PC-3 (cell line): ENCODE data around the gene KCNK3. TPM values are rescaled to one million over a fixed set of nuclear protein-coding genes. Genes with fewer than 3 reads are reported as not detected.

Source experiments
- ATAC-seq: fragments of 200-7000 bp; cut with Tn5 transposase; 2 replicates; pipeline ENCODE4 v1.9.1; 2020; ENCODE audit warnings: mild to moderate bottlenecking, moderate library complexity
- BruUV-seq: library from RNA; stranded (reverse); fragments of 400-500 nt; replicated peaks from 2 replicates; lab custom pipeline; 2021; lab: Mats Ljungman, UMichigan
- CTCF ChIA-PET: fragments of 300-600 bp; sonication (Branson Sonifier 250); formaldehyde crosslinking; loops from one replicate; lab custom pipeline; 2022; ENCODE audit warnings: antibody characterized with exemption; lab: Charles Lee
- POLR2A ChIA-PET: fragments of 300-600 bp; sonication (Branson Sonifier 250); formaldehyde crosslinking; loops from one replicate; lab custom pipeline; 2022; ENCODE audit warnings: antibody characterized with exemption; ENCODE audit not compliant: unreplicated experiment; lab: Charles Lee
- DNase-seq: peaks from one replicate; pipeline ENCODE4 v3.0.0-alpha.2; 2015
- H2AFZ ChIP-seq: fragments of 300-600 bp; sonication (generic); 2 replicates; pipeline ENCODE4 v1.6.0; 2016; ENCODE audit warnings: antibody characterized with exemption, low read length
- H3F3A ChIP-seq: fragments of 300-600 bp; sonication (generic); one replicate; pipeline ENCODE4 v1.6.0; 2017; ENCODE audit warnings: antibody characterized with exemption, low read length, control low read depth, mild to moderate bottlenecking; ENCODE audit not compliant: unreplicated experiment
- H3K27ac ChIP-seq: fragments of 300-600 bp; sonication (generic); 2 replicates; pipeline ENCODE4 v1.5.1; 2016; ENCODE audit warnings: mild to moderate bottlenecking, low read length
- H3K27me3 ChIP-seq: fragments of 300-600 bp; sonication (generic); 2 replicates; pipeline ENCODE4 v1.6.1; 2016; ENCODE audit warnings: low read length, mixed read lengths
- H3K36me3 ChIP-seq: fragments of 300-600 bp; sonication (generic); 2 replicates; pipeline ENCODE4 v1.6.1; 2016; ENCODE audit warnings: low read depth, mixed run types, low read length, mixed read lengths
- H3K4me1 ChIP-seq: fragments of 300-600 bp; sonication (generic); 2 replicates; pipeline ENCODE4 v1.5.1; 2016; ENCODE audit warnings: low read length; ENCODE audit not compliant: insufficient read depth
- H3K4me2 ChIP-seq: fragments of 300-600 bp; sonication (generic); 2 replicates; pipeline ENCODE4 v1.6.0; 2016; ENCODE audit warnings: low read length
- H3K4me3 ChIP-seq: fragments of 300-600 bp; sonication (generic); 2 replicates; pipeline ENCODE4 v1.5.1; 2016; ENCODE audit warnings: mild to moderate bottlenecking, low read length, mixed read lengths
- H3K79me2 ChIP-seq: fragments of 300-600 bp; sonication (generic); 2 replicates; pipeline ENCODE4 v1.6.1; 2017; ENCODE audit warnings: low read length, mixed read lengths
- H3K9ac ChIP-seq: fragments of 300-600 bp; sonication (generic); 2 replicates; pipeline ENCODE4 v1.6.0; 2016; ENCODE audit warnings: mild to moderate bottlenecking, low read length
- H3K9me2 ChIP-seq: fragments of 300-600 bp; sonication (generic); replicated peaks from 2 replicates; pipeline ENCODE4 v1.6.1; 2016; ENCODE audit warnings: mixed run types, low read length, mixed read lengths
- H3K9me3 ChIP-seq: fragments of 300-600 bp; sonication (generic); 2 replicates; pipeline ENCODE4 v1.6.1; 2016; ENCODE audit warnings: low read length, mixed read lengths
- H4K20me1 ChIP-seq: fragments of 300-600 bp; sonication (generic); 2 replicates; pipeline ENCODE4 v1.6.1; 2016; ENCODE audit warnings: low read length, mixed read lengths
- EZH2 ChIP-seq: fragments of 300-600 bp; sonication (generic); IDR thresholded peaks from one replicate; pipeline ENCODE4 v1.6.1; 2017; ENCODE audit warnings: antibody characterized with exemption, mild to moderate bottlenecking, low read length; ENCODE audit not compliant: unreplicated experiment
- EZH2phosphoT487 ChIP-seq: fragments of 300-600 bp; sonication (generic); IDR thresholded peaks from 2 replicates; pipeline ENCODE4 v1.6.1; 2018; ENCODE audit warnings: mild to moderate bottlenecking, antibody characterized with exemption, low read length, borderline replicate concordance
- intact Hi-C: fragments of 100-400 bp; cut with micrococcal nuclease; formaldehyde crosslinking; loops from 2 replicates; pipeline ENCODE4 v1.9.0; 2023
- total RNA-seq: library from RNA; depleted of rRNA; stranded (reverse); fragments of >200 nt; gene quantifications from 2 replicates; pipeline ENCODE4 v1.2.3, GENCODE V29; 2014
- TF ChIP-seq, protein P1 (sequence below): fragments of 300-600 bp; sonication (generic); conservative IDR thresholded peaks from 2 replicates; pipeline ENCODE4 v1.5.1; 2017; ENCODE audit warnings: antibody characterized with exemption, low read depth, mild to moderate bottlenecking, low read length

The KCNK3 gene
- total RNA-seq, 1 experiment from 2014 or later = 0.04 TPM

DNA sequence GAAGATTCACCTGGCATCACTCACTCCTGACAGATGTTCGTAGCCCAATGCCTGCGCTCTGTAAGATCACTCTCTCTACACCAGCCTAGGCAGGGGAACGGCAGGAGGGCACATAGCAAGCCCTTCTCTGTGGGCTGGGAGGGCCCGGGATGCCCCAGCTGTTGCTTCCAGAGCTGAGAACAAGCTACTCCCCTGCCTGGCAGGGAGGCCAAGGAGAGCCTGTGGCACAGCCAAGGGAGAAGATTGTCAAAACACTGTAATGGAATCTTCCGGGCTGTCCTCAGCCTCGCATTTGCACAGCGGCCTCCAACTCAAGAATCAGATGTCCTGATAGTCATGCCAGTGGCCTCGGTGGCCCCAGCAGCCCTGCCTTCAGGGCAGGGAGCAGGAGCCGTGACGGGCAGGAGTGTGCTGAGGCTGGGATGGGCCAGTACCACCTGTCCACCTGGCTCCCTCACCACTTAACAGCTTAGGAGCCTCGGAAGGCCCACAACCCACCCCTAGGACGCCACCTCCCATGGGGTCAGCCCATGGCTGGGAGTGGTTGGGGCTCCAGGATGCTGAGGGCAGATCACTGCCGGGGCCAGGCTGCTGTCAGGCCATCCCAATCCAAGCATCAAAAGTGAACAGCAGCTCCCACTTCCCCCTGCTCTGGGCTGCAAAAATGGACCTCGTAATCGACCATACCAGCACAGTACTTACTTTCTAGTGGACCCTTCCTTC lies 49.7 kb downstream of the KCNK3 start:
- TF ChIP-seq EZH2phosphoT487 (no peak), EZH2 (no peak)
- TF ChIP-seq, protein P1, sequence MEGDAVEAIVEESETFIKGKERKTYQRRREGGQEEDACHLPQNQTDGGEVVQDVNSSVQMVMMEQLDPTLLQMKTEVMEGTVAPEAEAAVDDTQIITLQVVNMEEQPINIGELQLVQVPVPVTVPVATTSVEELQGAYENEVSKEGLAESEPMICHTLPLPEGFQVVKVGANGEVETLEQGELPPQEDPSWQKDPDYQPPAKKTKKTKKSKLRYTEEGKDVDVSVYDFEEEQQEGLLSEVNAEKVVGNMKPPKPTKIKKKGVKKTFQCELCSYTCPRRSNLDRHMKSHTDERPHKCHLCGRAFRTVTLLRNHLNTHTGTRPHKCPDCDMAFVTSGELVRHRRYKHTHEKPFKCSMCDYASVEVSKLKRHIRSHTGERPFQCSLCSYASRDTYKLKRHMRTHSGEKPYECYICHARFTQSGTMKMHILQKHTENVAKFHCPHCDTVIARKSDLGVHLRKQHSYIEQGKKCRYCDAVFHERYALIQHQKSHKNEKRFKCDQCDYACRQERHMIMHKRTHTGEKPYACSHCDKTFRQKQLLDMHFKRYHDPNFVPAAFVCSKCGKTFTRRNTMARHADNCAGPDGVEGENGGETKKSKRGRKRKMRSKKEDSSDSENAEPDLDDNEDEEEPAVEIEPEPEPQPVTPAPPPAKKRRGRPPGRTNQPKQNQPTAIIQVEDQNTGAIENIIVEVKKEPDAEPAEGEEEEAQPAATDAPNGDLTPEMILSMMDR = no peak
- H3K9ac ChIP-seq = no peak overlapping the region
- intact Hi-C loops = no loop called here
- no peak overlapping the region for H3K27ac ChIP-seq
- ChIA-PET CTCF (interaction anchor here (0.7 kb wide), 1 partner anchor 75 kb away, joined by 4 read pairs; no protein-coding TSS in a partner anchor), POLR2A (no interaction called here)
- no peaks in the 10 kb centered on the region for H3K9me2 ChIP-seq
- no peaks in the 10 kb centered on the region for H3K4me1 ChIP-seq
- no peak overlapping the region for H3K4me2 ChIP-seq
- no TSS peak for BruUV-seq
- H3K4me3 ChIP-seq = no peak overlapping the region
- no peak overlapping the region for H2AFZ ChIP-seq
- H3K79me2 ChIP-seq = no peaks in the 10 kb centered on the region
- no peaks in the 10 kb centered on the region for H3K27me3 ChIP-seq
- H3K9me3 ChIP-seq = no peaks in the 10 kb centered on the region
- no peak for DNase-seq
- H3F3A ChIP-seq = no peaks in the 10 kb centered on the region
- no peak for ATAC-seq
- H4K20me1 ChIP-seq = no peaks in the 10 kb centered on the region
- H3K36me3 ChIP-seq = no peaks in the 10 kb centered on the region

DNA sequence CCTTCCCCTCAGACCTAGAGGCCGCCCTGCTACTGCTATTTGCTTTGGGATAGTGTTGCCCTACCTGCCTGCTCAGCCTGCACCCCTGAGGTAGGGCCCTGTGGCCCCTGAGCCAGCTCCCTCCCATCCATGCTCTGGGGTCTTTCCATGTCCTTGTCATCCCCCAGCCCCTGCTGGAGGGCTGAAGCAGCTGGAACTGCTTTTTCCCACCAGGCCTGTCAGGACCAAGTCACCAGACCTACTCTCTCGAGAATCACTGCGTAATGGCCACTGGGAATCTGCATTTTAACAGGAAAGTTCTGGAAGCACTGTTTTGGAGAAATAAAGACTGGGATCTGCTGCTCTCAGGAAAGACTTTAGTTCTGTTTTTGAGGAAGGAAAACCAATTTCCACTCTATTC lies 51.3 kb downstream of the KCNK3 start:
- CTCF ChIA-PET = interaction anchor here (2.4 kb wide), 1 partner anchor 138 kb away, joined by 20 read pairs; no protein-coding TSS in a partner anchor
- Histone ChIP-seq H3K9ac (no peak overlapping the region), H3K27me3 (no peaks in the 10 kb centered on the region), H3K27ac (no peak overlapping the region), H3K36me3 (no peaks in the 10 kb centered on the region), H4K20me1 (no peaks in the 10 kb centered on the region), H2AFZ (no peak overlapping the region), H3K9me2 (no peaks in the 10 kb centered on the region), H3K4me2 (no peak overlapping the region), H3K9me3 (no peaks in the 10 kb centered on the region), H3F3A (no peaks in the 10 kb centered on the region), H3K4me3 (no peak overlapping the region), H3K4me1 (no peaks in the 10 kb centered on the region), H3K79me2 (no peaks in the 10 kb centered on the region)
- intact Hi-C loops = no loop called here
- no peak for DNase-seq
- no peak for TF ChIP-seq EZH2phosphoT487
- TF ChIP-seq, protein P1 = no peak
- TF ChIP-seq EZH2 = no peak
- POLR2A ChIA-PET = no interaction called here
- BruUV-seq = no TSS peak
- no peak for ATAC-seq

DNA sequence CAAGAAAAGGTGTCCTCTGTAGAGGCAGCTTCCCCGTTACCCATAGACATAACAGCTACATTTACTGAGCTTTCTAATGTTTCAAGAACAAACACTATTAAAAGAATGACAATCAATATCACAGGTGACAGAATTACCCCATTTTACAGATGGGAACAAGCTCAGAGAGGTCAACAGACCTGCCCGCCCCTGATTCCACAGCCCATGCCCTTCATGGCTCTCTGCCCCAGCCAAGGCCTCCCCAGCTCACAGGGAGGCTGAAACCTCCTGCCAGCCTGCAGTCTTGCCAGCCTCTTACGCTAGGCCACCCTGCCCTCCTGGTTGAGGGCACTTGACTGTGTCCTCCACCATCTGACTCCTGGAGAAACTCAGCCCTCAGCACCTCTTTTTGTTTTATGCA lies 52.4 kb downstream of the KCNK3 start:
- Histone ChIP-seq H3K9me2 (no peaks in the 10 kb centered on the region), H4K20me1 (no peaks in the 10 kb centered on the region), H3K9ac (no peak overlapping the region), H3F3A (no peaks in the 10 kb centered on the region), H3K36me3 (no peaks in the 10 kb centered on the region), H3K79me2 (no peaks in the 10 kb centered on the region), H3K9me3 (no peaks in the 10 kb centered on the region), H3K4me3 (no peak overlapping the region), H3K27ac (no peak overlapping the region), H3K4me1 (no peaks in the 10 kb centered on the region), H3K27me3 (no peaks in the 10 kb centered on the region), H2AFZ (no peak overlapping the region), H3K4me2 (no peak overlapping the region)
- TF ChIP-seq EZH2phosphoT487 (no peak), EZH2 (no peak)
- TF ChIP-seq, protein P1 = no peak
- POLR2A ChIA-PET = no interaction called here
- BruUV-seq = no TSS peak
- intact Hi-C loops = loop anchor here (1.0 kb wide), 1 partner anchor 140 kb away; no protein-coding TSS in a partner anchor
- ATAC-seq (no peak), DNase-seq (no peak)
- CTCF ChIA-PET = interaction anchor here (0.6 to 2.4 kb wide), 3 partner anchors 62 to 149 kb away, joined by 3 to 20 read pairs (median 7); no protein-coding TSS in a partner anchor
